ENCODE data around the gene DISC1.

GRCh38 chr1:231847612-231848397 is 221.2 kb downstream of the DISC1 start:
- no peak for TF ChIP-seq HDGF (IDR thresholded peaks at IDR 0.05; ENCODE audit: borderline replicate concordance)
- TF ChIP-seq SP1 (IDR thresholded peaks at IDR 0.05), result no peak
- TF ChIP-seq FOXM1 (IDR thresholded peaks at IDR 0.05; ENCODE audit: borderline replicate concordance), result no peak
- TF ChIP-seq PKNOX1 (IDR thresholded peaks at IDR 0.05), result no peak
- no peak for TF ChIP-seq BHLHE40 (IDR thresholded peaks at IDR 0.05; ENCODE audit: borderline replicate concordance)
